SK-N-SH (cell line): ENCODE results near the gene MEI1. TPM values are rescaled to one million over a fixed set of nuclear protein-coding genes. Genes with fewer than 3 reads are reported as not detected.

ENCODE experiments used
- CTCF ChIA-PET: fragments of 300-600, 350-600 bp; formaldehyde crosslinking; extraction: SDS; loops from one replicate; lab custom pipeline; 2021; lab: Yijun Ruan, JAX
- POLR2A ChIA-PET: fragments of 350-600 bp; sonication (Branson Sonifier 250); formaldehyde crosslinking; extraction: SDS; loops from one replicate; lab custom pipeline; 2020; ENCODE audit warnings: antibody characterized with exemption, inconsistent platforms; lab: Yijun Ruan, JAX
- DNase-seq: peaks from one replicate; pipeline ENCODE4 v3.0.0; 2012
- H2AFZ ChIP-seq: fragments of 200-600 bp; sonication (generic); 2 replicates; pipeline ENCODE4 v1.8.1; 2016; ENCODE audit warnings: antibody characterized with exemption, mild to moderate bottlenecking, low read depth
- H3F3A ChIP-seq: fragments of 200-600 bp; sonication (generic); replicated peaks from 2 replicates; pipeline ENCODE3; 2016; ENCODE audit warnings: antibody characterized with exemption, mild to moderate bottlenecking; ENCODE audit not compliant: insufficient read depth
- H3K27ac ChIP-seq, 2 experiments: fragments of 200-500 bp in 1 of 2; fragments of 200-600 bp in 1 of 2; sonication (Bioruptor generic) in 1 of 2; sonication (generic), shearing (Covaris generic) in 1 of 2; 2 replicates each; pipeline versions ENCODE4 v1.5.1 to v1.6.1; 2014 to 2016; ENCODE audit warnings: low read depth in 2 of 2, inconsistent platforms in 1 of 2, low read length in 1 of 2, mild to moderate bottlenecking in 1 of 2, mixed read lengths in 1 of 2
- H3K27me3 ChIP-seq: fragments of 200-600 bp; sonication (generic), shearing (Covaris generic); 2 replicates; pipeline ENCODE4 v1.6.1; 2016; ENCODE audit warnings: mixed run types; ENCODE audit not compliant: insufficient read depth
- H3K36me3 ChIP-seq, 2 experiments: fragments of 200-500 bp in 1 of 2; fragments of 200-600 bp in 1 of 2; sonication (Bioruptor generic) in 1 of 2; sonication (generic) in 1 of 2; replicated peaks in 1 of 2; 2 replicates each; pipeline versions ENCODE3 to v1.5.1; 2014 to 2016; ENCODE audit warnings: low read length in 1 of 2, mild to moderate bottlenecking in 1 of 2; ENCODE audit not compliant: insufficient read depth in 2 of 2, control insufficient read depth in 1 of 2
- H3K4me1 ChIP-seq, 2 experiments: fragments of 200-500 bp in 1 of 2; fragments of 200-600 bp in 1 of 2; sonication (Bioruptor generic) in 1 of 2; sonication (generic), shearing (Covaris generic) in 1 of 2; 2 replicates each; pipeline versions ENCODE4 v1.5.1 to v1.6.1; 2014 to 2016; ENCODE audit warnings: low read depth in 1 of 2, low read length in 1 of 2, mixed run types in 1 of 2; ENCODE audit not compliant: insufficient read depth in 2 of 2, control insufficient read depth in 1 of 2
- H3K4me2 ChIP-seq: fragments of 200-600 bp; sonication (generic), shearing (Covaris generic); 2 replicates; pipeline ENCODE4 v1.6.1; 2017; ENCODE audit warnings: mixed run types
- H3K4me3 ChIP-seq, 2 experiments: fragments of 200-500 bp in 1 of 2; fragments of 200-600 bp in 1 of 2; sonication (Bioruptor generic) in 1 of 2; sonication (generic), shearing (Covaris generic) in 1 of 2; 2 replicates each; pipeline versions ENCODE4 v1.5.1 to v1.8.1; 2014 to 2016; ENCODE audit warnings: low read depth in 2 of 2, inconsistent platforms in 1 of 2, low read length in 1 of 2, mild to moderate bottlenecking in 1 of 2, mixed read lengths in 1 of 2, moderate library complexity in 1 of 2
- H3K79me2 ChIP-seq: fragments of 200-600 bp; sonication (generic); 2 replicates; pipeline ENCODE4 v1.8.1; 2017; ENCODE audit warnings: mild to moderate bottlenecking; ENCODE audit not compliant: insufficient read depth
- H3K9ac ChIP-seq: fragments of 200-600 bp; sonication (generic); 2 replicates; pipeline ENCODE4 v1.6.1; 2017; ENCODE audit warnings: mixed run types
- H3K9me2 ChIP-seq: fragments of 200-600 bp; sonication (generic); 2 replicates; pipeline ENCODE4 v1.6.1; 2017; ENCODE audit warnings: mixed run types
- H3K9me3 ChIP-seq: fragments of 200-600 bp; sonication (generic); 2 replicates; pipeline ENCODE4 v1.6.1; 2017; ENCODE audit warnings: mixed run types, mild to moderate bottlenecking, moderate library complexity
- H4K20me1 ChIP-seq: fragments of 200-600 bp; sonication (generic); 2 replicates; pipeline ENCODE4 v1.6.1; 2017; ENCODE audit warnings: mild to moderate bottlenecking, mixed run types; ENCODE audit not compliant: insufficient read depth
- CHD2 ChIP-seq: fragments of 150-350 bp; IDR thresholded peaks from 2 replicates; pipeline ENCODE4 v1.6.1; 2018; ENCODE audit warnings: low read length; ENCODE audit not compliant: partially characterized antibody
- EP300 ChIP-seq, 2 experiments: IDR thresholded peaks; 2 replicates each; pipeline versions ENCODE4 v1.4.0 to v1.6.1; 2012; ENCODE audit warnings: borderline replicate concordance in 1 of 2, low read depth in 1 of 2, low read length in 1 of 2
- FOXJ3 ChIP-seq: sonication (generic); formaldehyde crosslinking; IDR thresholded peaks from 2 replicates; pipeline ENCODE4 v1.5.1; 2020; ENCODE audit warnings: mild to moderate bottlenecking, missing genetic modification reagents
- GABPA ChIP-seq: IDR thresholded peaks from 2 replicates; pipeline ENCODE4 v1.4.0; 2012; ENCODE audit warnings: low read depth, mild to moderate bottlenecking
- GATA2 ChIP-seq: sonication (generic); formaldehyde crosslinking; IDR thresholded peaks from 2 replicates; pipeline ENCODE4 v1.5.0; 2020; ENCODE audit warnings: mild to moderate bottlenecking, missing genetic modification reagents
- IRF3 ChIP-seq: fragments of 150-350 bp; IDR thresholded peaks from 2 replicates; pipeline ENCODE4 v1.6.1; 2016; ENCODE audit warnings: mild to moderate bottlenecking, low read depth, low read length
- JUND ChIP-seq: IDR thresholded peaks from 2 replicates; pipeline ENCODE4 v1.4.0; 2012
- MEF2A ChIP-seq: IDR thresholded peaks from 2 replicates; pipeline ENCODE4 v1.4.0; 2012; ENCODE audit warnings: low read depth, borderline replicate concordance
- MXI1 ChIP-seq: IDR thresholded peaks from 2 replicates; pipeline ENCODE4 v1.6.1; 2012; ENCODE audit warnings: mild to moderate bottlenecking, low read depth, low read length, improper control_type of control experiment
- NFIC ChIP-seq: IDR thresholded peaks from 2 replicates; pipeline ENCODE4 v1.4.0; 2012; ENCODE audit warnings: borderline replicate concordance
- NRF1 ChIP-seq: IDR thresholded peaks from 2 replicates; pipeline ENCODE4 v1.6.1; 2012; ENCODE audit warnings: low read depth, mild to moderate bottlenecking, low read length
- PBX3 ChIP-seq: IDR thresholded peaks from 2 replicates; pipeline ENCODE4; 2012
- RXRA ChIP-seq: IDR thresholded peaks from 2 replicates; pipeline ENCODE4 v1.4.0; 2012; ENCODE audit warnings: low read depth, mild to moderate bottlenecking, borderline replicate concordance
- SIN3A ChIP-seq: IDR thresholded peaks from 2 replicates; pipeline ENCODE4 v1.6.1; 2012; ENCODE audit warnings: low read depth, mild to moderate bottlenecking, low read length, moderate library complexity, borderline replicate concordance
- TAF1 ChIP-seq: IDR thresholded peaks from 2 replicates; pipeline ENCODE4 v1.6.1; 2012; ENCODE audit warnings: low read depth, mild to moderate bottlenecking, low read length, moderate library complexity, borderline replicate concordance
- TEAD4 ChIP-seq: IDR thresholded peaks from 2 replicates; pipeline ENCODE4 v1.4.0; 2012; ENCODE audit warnings: mild to moderate bottlenecking, borderline replicate concordance; ENCODE audit not compliant: insufficient read depth
- USF1 ChIP-seq: IDR thresholded peaks from 2 replicates; pipeline ENCODE4 v1.4.0; 2012; ENCODE audit warnings: low read depth, borderline replicate concordance
- USF2 ChIP-seq: fragments of 150-350 bp; IDR thresholded peaks from 2 replicates; pipeline ENCODE4 v1.6.1; 2017; ENCODE audit warnings: antibody characterized with exemption, low read length, low read depth, borderline replicate concordance
- YY1 ChIP-seq: IDR thresholded peaks from 2 replicates; pipeline ENCODE4 v1.4.0; 2012; ENCODE audit warnings: low read depth, mild to moderate bottlenecking
- ZBTB33 ChIP-seq: IDR thresholded peaks from 2 replicates; pipeline ENCODE4 v1.4.0; 2012; ENCODE audit warnings: low read depth, borderline replicate concordance
- WGBS: methylation state at CpG from one replicate; pipeline ENCODE4 v1.1.6; 2017; ENCODE audit warnings: low lambda C conversion rate; 5-methylcytosine and 5-hydroxymethylcytosine counted together
- polyA plus RNA-seq, 3 experiments: library from polyadenylated mRNA; depleted of rRNA; stranded (reverse); fragments of >200 nt; gene quantifications; 2 replicates each; pipeline ENCODE4 v1.2.3, GENCODE V29; 2012
- TF ChIP-seq, protein P1 (sequence below): IDR thresholded peaks from 2 replicates; pipeline ENCODE4 v1.4.0; 2012; ENCODE audit warnings: low read depth

MEI1 gene
- polyA plus RNA-seq, 1 of the 3 experiments (the other 2 are of a cell fraction) = not detected

GRCh38 chr22:41700108-41700364 is 733 bp downstream of the MEI1 start (continued):
- TF ChIP-seq TAF1 = no peak
- no peak for TF ChIP-seq FOXJ3 (CRISPR knock-in tag)
- TF ChIP-seq EP300 (IDR thresholded peaks at IDR 0.05; ENCODE audit: borderline replicate concordance in 1 of 2, low read depth in 1 of 2, low read length in 1 of 2) = no peak
- TF ChIP-seq, protein P1, sequence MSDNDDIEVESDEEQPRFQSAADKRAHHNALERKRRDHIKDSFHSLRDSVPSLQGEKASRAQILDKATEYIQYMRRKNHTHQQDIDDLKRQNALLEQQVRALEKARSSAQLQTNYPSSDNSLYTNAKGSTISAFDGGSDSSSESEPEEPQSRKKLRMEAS = no peak
- TF ChIP-seq GABPA = no peak
- TF ChIP-seq MXI1 = no peak
- no peak for TF ChIP-seq NFIC
- TF ChIP-seq GATA2 (CRISPR knock-in tag) = no peak
- no peak for TF ChIP-seq TEAD4

GRCh38 chr22:41702763-41703162 is 3.5 kb downstream of the MEI1 start:
- no peak for DNase-seq
- H2AFZ ChIP-seq = no peak overlapping the region
- TF ChIP-seq, protein P1 = no peak
- TF ChIP-seq GATA2 (CRISPR knock-in tag) = no peak
- no peak for TF ChIP-seq RXRA
- no peak for TF ChIP-seq YY1
- no peak for TF ChIP-seq IRF3
- no peak for TF ChIP-seq JUND
- no peak for TF ChIP-seq NRF1
- no peak for TF ChIP-seq MXI1
- TF ChIP-seq USF2 = no peak
- TF ChIP-seq FOXJ3 (CRISPR knock-in tag) = no peak
- WGBS = 83% methylated on average over 9 of the region's 9 CpGs
- H3K27me3 ChIP-seq = no peaks in the 10 kb centered on the region
- no peaks in the 10 kb centered on the region for H3K36me3 ChIP-seq
- no peak overlapping the region for H3K27ac ChIP-seq
- H3F3A ChIP-seq = no peaks in the 10 kb centered on the region
- no peaks in the 10 kb centered on the region for H4K20me1 ChIP-seq
- H3K4me2 ChIP-seq = no peak overlapping the region
- no peaks in the 10 kb centered on the region for H3K9me2 ChIP-seq
- no peaks in the 10 kb centered on the region for H3K4me1 ChIP-seq
- no peak overlapping the region for H3K9ac ChIP-seq
- no peak overlapping the region for H3K4me3 ChIP-seq
- POLR2A ChIA-PET = no interaction called here
- H3K79me2 ChIP-seq = no peaks in the 10 kb centered on the region
- H3K9me3 ChIP-seq = no peaks in the 10 kb centered on the region
- CTCF ChIA-PET = no interaction called here

GRCh38 chr22:41709341-41709740 is 10.0 kb downstream of the MEI1 start:
- Histone ChIP-seq H3K9me2 (no peaks in the 10 kb centered on the region), H3K9ac (no peak overlapping the region), H3K27me3 (no peaks in the 10 kb centered on the region), H3K9me3 (no peaks in the 10 kb centered on the region), H4K20me1 (no peaks in the 10 kb centered on the region), H3K79me2 (no peaks in the 10 kb centered on the region), H3K4me2 (no peak overlapping the region), H3F3A (no peaks in the 10 kb centered on the region), H3K4me1 (no peaks in the 10 kb centered on the region), H3K27ac (no peak overlapping the region), H3K4me3 (no peak overlapping the region), H3K36me3 (no peaks in the 10 kb centered on the region), H2AFZ (no peak overlapping the region)
- WGBS = 84% methylated on average over 10 of the region's 10 CpGs
- CTCF ChIA-PET = no interaction called here
- no peak for DNase-seq
- POLR2A ChIA-PET = no interaction called here
- TF ChIP-seq USF1 (no peak), PBX3 (no peak), MEF2A (no peak), SIN3A (no peak), ZBTB33 (no peak), CHD2 (no peak), TEAD4 (no peak)
